Neural progenitor cell (in vitro differentiated cells): ENCODE measurements around the gene SLC39A1. TPM values are rescaled to one million over a fixed set of nuclear protein-coding genes. Genes with fewer than 3 reads are reported as not detected.

Experiments used
- DNase-seq: peaks from one replicate; pipeline ENCODE4 v3.0.0-alpha.2; 2016; ENCODE audit warnings: low spot score
- H2AFZ ChIP-seq: fragments of 200-600 bp; sonication (generic); replicated peaks from 2 replicates; pipeline ENCODE4 v1.6.1; 2016; ENCODE audit warnings: antibody characterized with exemption
- H3F3A ChIP-seq: fragments of 200-600 bp; sonication (generic); 2 replicates; pipeline ENCODE4 v1.6.1; 2016; ENCODE audit warnings: antibody characterized with exemption, low read depth
- H3K27ac ChIP-seq: fragments of 200-600 bp; sonication (generic); 2 replicates; pipeline ENCODE4 v1.5.1; 2016; ENCODE audit warnings: mild to moderate bottlenecking
- H3K27me3 ChIP-seq: fragments of 200-600 bp; sonication (generic); 2 replicates; pipeline ENCODE4 v1.6.1; 2016; ENCODE audit warnings: mild to moderate bottlenecking, moderate library complexity
- H3K36me3 ChIP-seq: fragments of 200-600 bp; sonication (generic); 2 replicates; pipeline ENCODE4 v1.5.1; 2016
- H3K4me1 ChIP-seq: fragments of 200-600 bp; sonication (generic); 2 replicates; pipeline ENCODE4 v1.6.1; 2016; ENCODE audit warnings: mixed run types
- H3K4me2 ChIP-seq: fragments of 200-600 bp; sonication (generic); 2 replicates; pipeline ENCODE4 v1.6.1; 2016
- H3K4me3 ChIP-seq: fragments of 200-600 bp; sonication (generic); 2 replicates; pipeline ENCODE4 v1.5.1; 2016
- H3K79me2 ChIP-seq: fragments of 200-600 bp; sonication (generic); 2 replicates; pipeline ENCODE4 v1.6.1; 2016; ENCODE audit warnings: low read depth
- H3K9ac ChIP-seq: fragments of 200-600 bp; sonication (generic); 2 replicates; pipeline ENCODE4 v1.6.1; 2016
- H3K9me3 ChIP-seq: fragments of 200-600 bp; sonication (generic); 2 replicates; pipeline ENCODE4 v1.5.1; 2016; ENCODE audit warnings: low read depth
- H4K20me1 ChIP-seq: fragments of 200-600 bp; sonication (generic); 2 replicates; pipeline ENCODE4 v1.6.1; 2016; ENCODE audit warnings: low read depth
- H3K27ac Mint-ChIP-seq: 3 replicates; pipeline ENCODE4 v1.8.0; 2021; ENCODE audit warnings: mixed read lengths
- H3K27me3 Mint-ChIP-seq: 2 replicates; pipeline ENCODE4 v1.8.0; 2022; ENCODE audit warnings: low read depth, mild to moderate bottlenecking, inconsistent platforms, moderate library complexity, mixed read lengths; ENCODE audit not compliant: insufficient read depth
- H3K36me3 Mint-ChIP-seq: 3 replicates; pipeline ENCODE4 v1.8.0; 2021; ENCODE audit warnings: mixed read lengths
- H3K4me1 Mint-ChIP-seq: 3 replicates; pipeline ENCODE4 v1.8.0; 2021; ENCODE audit warnings: mixed read lengths
- H3K4me3 Mint-ChIP-seq: 3 replicates; pipeline ENCODE4 v1.8.0; 2021; ENCODE audit warnings: mild to moderate bottlenecking, moderate library complexity, mixed read lengths
- H3K9me3 Mint-ChIP-seq: 3 replicates; pipeline ENCODE4 v1.8.0; 2020; ENCODE audit warnings: mixed read lengths
- EZH2 ChIP-seq: fragments of 200-600 bp; sonication (generic); IDR thresholded peaks from 2 replicates; pipeline ENCODE4 v1.6.1; 2017; ENCODE audit warnings: antibody characterized with exemption, mild to moderate bottlenecking, moderate library complexity
- EZH2phosphoT487 ChIP-seq: fragments of 200-600 bp; sonication (generic); IDR thresholded peaks from 2 replicates; pipeline ENCODE4 v1.6.1; 2017; ENCODE audit warnings: antibody characterized with exemption
- total RNA-seq: library from RNA; depleted of rRNA; stranded (reverse); fragments of >200 nt; gene quantifications from 2 replicates; pipeline ENCODE4 v1.2.3, GENCODE V29; 2015; ENCODE audit warnings: low replicate concordance
- TF ChIP-seq, protein P1 (sequence below): fragments of 200-600 bp; sonication (generic); IDR thresholded peaks from 2 replicates; pipeline ENCODE4 v1.5.1; 2017; ENCODE audit warnings: antibody characterized with exemption, mild to moderate bottlenecking

SLC39A1 gene
- total RNA-seq, 1 donor from 2014 or later, result 73.2 TPM

DNA sequence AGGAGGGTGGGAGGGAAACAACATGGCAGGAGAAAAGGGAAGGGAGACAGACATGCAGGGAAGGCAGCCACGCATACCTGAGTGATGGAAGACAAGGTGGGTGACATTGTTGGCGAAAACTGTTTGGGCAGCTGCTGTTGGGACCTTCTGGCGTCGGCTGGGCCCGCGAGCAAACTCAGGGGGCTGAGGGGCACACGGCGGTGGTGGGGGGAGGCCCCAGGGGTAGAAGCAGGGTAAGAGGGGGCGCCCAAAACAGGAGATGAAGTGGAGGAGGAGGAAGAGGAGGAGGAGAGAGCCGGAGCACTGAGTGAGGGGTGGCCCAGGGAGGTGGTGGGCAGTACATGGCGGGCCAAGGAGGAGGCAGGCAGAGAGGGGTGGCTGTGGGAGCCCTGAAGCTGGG lies 12.2 kb downstream of the SLC39A1 start:
- Mint-ChIP-seq H3K4me3 (no peak overlapping the region), H3K27ac (no peak overlapping the region), H3K4me1 (peaks cover 8% of the 10 kb centered on the region), H3K9me3 (no peaks in the 10 kb centered on the region), H3K27me3 (no peaks in the 10 kb centered on the region), H3K36me3 (peaks cover 12% of the 10 kb centered on the region)
- H3K27ac ChIP-seq, result no peak overlapping the region
- peaks cover 6% of the 10 kb centered on the region for H3K4me1 ChIP-seq
- TF ChIP-seq, protein P1, sequence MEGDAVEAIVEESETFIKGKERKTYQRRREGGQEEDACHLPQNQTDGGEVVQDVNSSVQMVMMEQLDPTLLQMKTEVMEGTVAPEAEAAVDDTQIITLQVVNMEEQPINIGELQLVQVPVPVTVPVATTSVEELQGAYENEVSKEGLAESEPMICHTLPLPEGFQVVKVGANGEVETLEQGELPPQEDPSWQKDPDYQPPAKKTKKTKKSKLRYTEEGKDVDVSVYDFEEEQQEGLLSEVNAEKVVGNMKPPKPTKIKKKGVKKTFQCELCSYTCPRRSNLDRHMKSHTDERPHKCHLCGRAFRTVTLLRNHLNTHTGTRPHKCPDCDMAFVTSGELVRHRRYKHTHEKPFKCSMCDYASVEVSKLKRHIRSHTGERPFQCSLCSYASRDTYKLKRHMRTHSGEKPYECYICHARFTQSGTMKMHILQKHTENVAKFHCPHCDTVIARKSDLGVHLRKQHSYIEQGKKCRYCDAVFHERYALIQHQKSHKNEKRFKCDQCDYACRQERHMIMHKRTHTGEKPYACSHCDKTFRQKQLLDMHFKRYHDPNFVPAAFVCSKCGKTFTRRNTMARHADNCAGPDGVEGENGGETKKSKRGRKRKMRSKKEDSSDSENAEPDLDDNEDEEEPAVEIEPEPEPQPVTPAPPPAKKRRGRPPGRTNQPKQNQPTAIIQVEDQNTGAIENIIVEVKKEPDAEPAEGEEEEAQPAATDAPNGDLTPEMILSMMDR, result no peak
- TF ChIP-seq EZH2phosphoT487, result no peak
- TF ChIP-seq EZH2, result no peak
- H3K27me3 ChIP-seq, result no peaks in the 10 kb centered on the region
- H3K9me3 ChIP-seq, result no peaks in the 10 kb centered on the region
- H3K4me3 ChIP-seq, result no peak overlapping the region
- H3K36me3 ChIP-seq, result no peaks in the 10 kb centered on the region
- DNase-seq, result no peak
- H3K79me2 ChIP-seq, result peaks cover 30% of the 10 kb centered on the region
- H3F3A ChIP-seq, result peaks cover 19% of the 10 kb centered on the region
- H4K20me1 ChIP-seq, result peaks cover 44% of the 10 kb centered on the region
- no peak overlapping the region for H3K9ac ChIP-seq
- no peak overlapping the region for H2AFZ ChIP-seq
- H3K4me2 ChIP-seq, result no peak overlapping the region

DNA sequence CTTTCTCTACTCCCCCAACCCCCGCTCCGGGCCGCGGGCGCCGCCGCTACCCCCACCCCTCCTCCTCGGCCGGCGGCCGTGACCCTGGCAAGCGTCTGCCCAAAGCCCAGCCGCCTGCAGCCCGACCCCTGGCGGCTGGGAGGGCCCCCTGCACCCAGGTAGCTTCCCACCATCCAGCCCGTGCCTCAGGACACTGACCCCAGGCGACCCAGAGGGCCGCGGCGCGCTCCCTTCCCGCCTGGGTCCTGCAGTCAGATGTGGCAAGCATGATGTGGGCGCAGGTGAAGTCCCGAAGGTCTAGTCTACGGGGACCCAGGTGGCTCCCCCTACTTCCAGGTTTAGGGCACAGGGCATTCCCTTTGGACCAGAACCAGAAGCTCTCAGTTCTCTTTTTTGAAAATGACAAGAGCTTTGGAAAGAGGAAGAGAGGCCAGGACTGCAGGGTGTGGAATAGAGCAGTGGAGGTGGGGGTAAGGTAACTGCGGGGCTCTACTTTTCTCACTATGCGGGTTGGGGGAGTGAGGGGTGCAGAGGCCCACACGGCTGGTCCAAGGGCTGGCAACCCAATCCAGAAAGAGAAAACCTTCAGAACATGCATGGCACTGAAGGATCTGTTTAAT lies 16.6 kb downstream of the SLC39A1 start, which contains the start of gene DENND4B:
DENND4B (minus strand) TSS at position 97 of the 620 bp plus-strand sequence. CDS start 2,344 bp downstream, outside the sequence.
- TF ChIP-seq, protein P1, result peak; percentile 87
- TF ChIP-seq EZH2 (no peak), EZH2phosphoT487 (no peak)
- peaks cover 5% of the 10 kb centered on the region for H3K4me1 ChIP-seq
- H3K4me2 ChIP-seq, result peak within 1 kb of the TSS; percentile 98
- Mint-ChIP-seq H3K27ac (no peak within 1 kb of the TSS), H3K36me3 (peaks cover 17% of the 10 kb centered on the region), H3K9me3 (no peaks in the 10 kb centered on the region), H3K4me1 (peaks cover 19% of the 10 kb centered on the region), H3K4me3 (peak within 1 kb of the TSS; percentile 90), H3K27me3 (peaks cover 2% of the 10 kb centered on the region)
- peaks cover 28% of the 10 kb centered on the region for H3F3A ChIP-seq
- H3K9me3 ChIP-seq, result no peaks in the 10 kb centered on the region
- no peaks in the 10 kb centered on the region for H3K36me3 ChIP-seq
- H3K4me3 ChIP-seq, result peak within 1 kb of the TSS; percentile 73
- H3K9ac ChIP-seq, result no peak within 1 kb of the TSS
- H2AFZ ChIP-seq, result peak within 1 kb of the TSS; percentile 89
- H3K27me3 ChIP-seq, result no peaks in the 10 kb centered on the region
- H3K79me2 ChIP-seq, result peaks cover 17% of the 10 kb centered on the region
- peaks cover 18% of the 10 kb centered on the region for H4K20me1 ChIP-seq
- H3K27ac ChIP-seq, result no peak within 1 kb of the TSS
- peak; percentile 92 for DNase-seq

DNA sequence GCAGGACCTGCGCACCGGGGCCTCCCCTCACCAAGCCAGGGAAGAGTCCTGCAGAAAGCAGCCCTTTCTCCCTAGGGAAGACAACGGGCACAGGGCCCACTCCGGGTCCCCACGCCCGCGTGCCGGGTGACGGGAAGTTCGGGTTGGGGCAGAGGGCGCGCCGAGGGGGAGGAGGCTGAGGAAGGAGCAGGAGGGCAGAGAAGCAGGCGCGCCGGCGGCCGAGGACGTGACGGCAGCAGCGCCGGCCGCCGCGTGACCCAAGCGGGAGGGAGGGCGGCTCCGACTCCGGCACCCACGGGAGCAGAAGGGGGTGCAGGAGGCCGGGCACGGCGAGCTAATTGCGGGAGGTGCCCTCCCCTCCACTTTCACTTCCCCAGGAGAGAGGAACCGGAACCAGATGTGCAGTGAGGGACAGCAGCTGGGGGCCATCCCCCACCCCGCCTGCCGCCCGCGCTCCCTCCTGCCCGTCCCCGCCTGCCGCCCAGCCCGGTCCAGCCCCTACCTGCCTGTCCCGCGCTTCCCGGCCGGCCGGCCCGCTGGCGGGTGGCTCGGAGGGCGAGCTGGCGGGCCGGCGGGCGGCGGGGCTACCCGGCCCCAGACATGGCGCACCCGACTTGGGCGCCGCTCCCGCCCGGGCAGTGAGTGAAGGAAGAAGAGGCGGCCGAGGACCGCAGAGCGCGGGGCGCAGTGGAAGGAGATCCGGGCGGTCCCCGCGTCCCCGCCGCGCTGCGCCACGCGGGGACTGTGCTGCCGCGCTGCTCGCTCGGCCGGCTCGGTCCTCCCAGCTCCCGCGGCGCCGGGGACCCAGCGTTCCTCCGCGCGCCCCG lies 17.3 kb downstream of the SLC39A1 start:
- Histone ChIP-seq H3F3A (peaks cover 28% of the 10 kb centered on the region), H2AFZ (peak overlapping the region; percentile 89), H4K20me1 (peaks cover 18% of the 10 kb centered on the region), H3K4me2 (peak overlapping the region; percentile 98), H3K27ac (no peak overlapping the region), H3K4me3 (peak overlapping the region; percentile 73), H3K9ac (no peak overlapping the region), H3K36me3 (no peaks in the 10 kb centered on the region), H3K9me3 (no peaks in the 10 kb centered on the region), H3K27me3 (no peaks in the 10 kb centered on the region), H3K79me2 (peaks cover 17% of the 10 kb centered on the region), H3K4me1 (peaks cover 5% of the 10 kb centered on the region)
- TF ChIP-seq, protein P1, result no peak
- TF ChIP-seq EZH2phosphoT487 (no peak), EZH2 (no peak)
- H3K4me3 Mint-ChIP-seq, result peak overlapping the region; percentile 90
- peaks cover 2% of the 10 kb centered on the region for H3K27me3 Mint-ChIP-seq
- peaks cover 19% of the 10 kb centered on the region for H3K4me1 Mint-ChIP-seq
- H3K9me3 Mint-ChIP-seq, result no peaks in the 10 kb centered on the region
- no peak overlapping the region for H3K27ac Mint-ChIP-seq
- peak; percentile 57 for DNase-seq
- H3K36me3 Mint-ChIP-seq, result peaks cover 19% of the 10 kb centered on the region
